Lung (tissue), 12 donors: ENCODE results near the gene RFXAP. TPM values are rescaled to one million over a fixed set of nuclear protein-coding genes. Genes with fewer than 3 reads are reported as not detected.

Source experiments
- ATAC-seq: fragments of 200-7000 bp; cut with Tn5 transposase; one replicate; pipeline ENCODE4 v1.9.1; 2020; ENCODE audit warnings: moderate number of reproducible peaks; ENCODE audit not compliant: insufficient read depth, low FRiP score
- DNase-seq, 3 donors: peaks; one replicate each; pipeline ENCODE4 v3.0.0-alpha.2; 2013 to 2017
- H3K27ac ChIP-seq, 2 donors: one replicate each; pipeline ENCODE4 v1.5.1; 2013; ENCODE audit warnings: mild to moderate bottlenecking in 2 of 2, moderate library complexity in 2 of 2, control low read depth in 1 of 2, inconsistent platforms in 1 of 2, low read depth in 1 of 2, low read length in 1 of 2
- H3K27me3 ChIP-seq, 3 donors: one replicate each; pipeline ENCODE4 v1.5.1; 2013; ENCODE audit warnings: low read length in 2 of 3; ENCODE audit not compliant: control insufficient read depth in 3 of 3, insufficient read depth in 3 of 3
- H3K36me3 ChIP-seq, 4 donors: one replicate each; pipeline ENCODE4 v1.5.1; 2013; ENCODE audit warnings: low read length in 4 of 4, mild to moderate bottlenecking in 1 of 4, moderate library complexity in 1 of 4; ENCODE audit not compliant: control insufficient read depth in 4 of 4, insufficient read depth in 4 of 4
- H3K4me1 ChIP-seq, 5 donors: one replicate each; pipeline ENCODE4 v1.5.1; 2013; ENCODE audit warnings: low read length in 5 of 5, mild to moderate bottlenecking in 2 of 5, moderate library complexity in 1 of 5; ENCODE audit not compliant: control insufficient read depth in 5 of 5, insufficient read depth in 5 of 5
- H3K4me3 ChIP-seq: one replicate; pipeline ENCODE4 v1.5.1; 2013; ENCODE audit warnings: mild to moderate bottlenecking, control low read depth, moderate library complexity
- H3K9ac ChIP-seq, 2 donors: one replicate each; pipeline ENCODE4 v1.5.1; 2013; ENCODE audit warnings: low read length in 2 of 2, control low read depth in 1 of 2; ENCODE audit not compliant: insufficient read depth in 1 of 2
- H3K9me3 ChIP-seq, 4 donors: one replicate each; pipeline ENCODE4 v1.5.1; 2013; ENCODE audit warnings: low read length in 3 of 4, mild to moderate bottlenecking in 1 of 4, moderate library complexity in 1 of 4; ENCODE audit not compliant: control insufficient read depth in 4 of 4, insufficient read depth in 3 of 4
- CTCF ChIP-seq: IDR thresholded peaks from 2 replicates; pipeline ENCODE4 v1.5.1; 2012; ENCODE audit warnings: mild to moderate bottlenecking; ENCODE audit errors: control extremely low read depth, extremely low read depth
- WGBS, 2 donors: extraction: QIAGEN DNeasy Blood & Tissue Kit; methylation state at CpG; one replicate each; pipeline ENCODE4 v1.1.7; 2013; 5-methylcytosine and 5-hydroxymethylcytosine counted together
- polyA plus RNA-seq, 2 donors: library from polyadenylated mRNA; stranded (reverse); fragments of 200-250 nt; gene quantifications; one replicate each; pipeline ENCODE4 v1.2.1, GENCODE V29; 2013
- total RNA-seq, 2 donors: library from RNA; depleted of rRNA in 1 of 2; stranded (reverse); fragments of >200 nt in 1 of 2; gene quantifications; one replicate each; pipeline ENCODE4 v1.2.1, GENCODE V29; 2014 to 2021
- donor health status: control.
- donor health status: control.
- donor health status: Bipolar disorder and iron deficiency.
- donor health status: healthy.
- donor health status: DM: yes; HTN: yes; CAD: no.

RFXAP gene
- total and polyA plus RNA-seq, 4 donors: 3.0 to 9.5 (median 4.9) TPM

DNA sequence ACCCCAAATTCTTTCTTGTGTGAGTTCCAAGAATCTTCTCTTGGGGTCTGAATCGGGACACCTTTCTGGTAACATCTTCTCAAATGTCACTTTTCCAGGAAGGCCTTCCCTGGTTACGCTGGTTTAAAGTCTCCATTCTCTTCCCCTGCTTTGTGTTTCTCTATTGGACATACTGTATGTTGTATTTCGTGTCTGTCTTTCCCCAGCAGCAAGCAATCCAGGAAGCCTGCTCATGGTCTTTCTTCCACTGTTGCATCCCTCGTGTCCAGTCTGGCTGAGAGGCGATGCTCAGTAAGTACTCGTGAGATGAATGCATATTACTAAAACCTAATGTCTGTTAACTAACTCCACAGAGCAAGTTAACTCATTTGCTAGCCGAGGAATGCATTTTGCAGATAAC lies 43.7 kb downstream of the RFXAP start:
- DNase-seq: no peak
- no peak overlapping the region for H3K9ac ChIP-seq
- H3K27me3 ChIP-seq: no peaks in the 10 kb centered on the region
- H3K4me3 ChIP-seq: no peak overlapping the region
- H3K9me3 ChIP-seq: no peaks in the 10 kb centered on the region
- peaks cover 0 to 2% (median 0%) of the 10 kb centered on the region in 5 donors for H3K4me1 ChIP-seq
- no peak for ATAC-seq
- H3K36me3 ChIP-seq: peaks cover 3 to 32% (median 18%) of the 10 kb centered on the region in 4 donors
- WGBS, 2 donors: 77 to 83% methylated on average over 7 of the region's 7 CpGs
- H3K27ac ChIP-seq: peak overlapping the region in 1 of 2 donors; percentile 14
- TF ChIP-seq CTCF: no peak

- 91 to 92% methylated on average over 5 of the region's 5 CpGs for WGBS, 2 donors
- ATAC-seq (no peak), DNase-seq (no peak)
- Histone ChIP-seq H3K27me3 (no peaks in the 10 kb centered on the region), H3K4me1 (no peaks in the 10 kb centered on the region), H3K9me3 (no peaks in the 10 kb centered on the region), H3K27ac (no peak overlapping the region), H3K4me3 (no peak overlapping the region), H3K36me3 (peaks cover 3 to 33% (median 19%) of the 10 kb centered on the region in 4 donors), H3K9ac (no peak overlapping the region)
- no peak for TF ChIP-seq CTCF
Measured at GRCh38 chr13:36865265-36865664, 46.2 kb downstream of the RFXAP start.

- no peak overlapping the region for H3K9ac ChIP-seq
- H3K27ac ChIP-seq: no peak overlapping the region
- H3K9me3 ChIP-seq: peaks cover 0 to 2% (median 0%) of the 10 kb centered on the region in 4 donors
- no peaks in the 10 kb centered on the region for H3K4me1 ChIP-seq
- DNase-seq: no peak
- H3K27me3 ChIP-seq: no peaks in the 10 kb centered on the region
- peaks cover 3 to 35% (median 19%) of the 10 kb centered on the region in 4 donors for H3K36me3 ChIP-seq
- ATAC-seq: no peak
- H3K4me3 ChIP-seq: no peak overlapping the region
- no peak for TF ChIP-seq CTCF
Measured at GRCh38 chr13:36866232-36866631, 47.2 kb downstream of the RFXAP start.

DNA sequence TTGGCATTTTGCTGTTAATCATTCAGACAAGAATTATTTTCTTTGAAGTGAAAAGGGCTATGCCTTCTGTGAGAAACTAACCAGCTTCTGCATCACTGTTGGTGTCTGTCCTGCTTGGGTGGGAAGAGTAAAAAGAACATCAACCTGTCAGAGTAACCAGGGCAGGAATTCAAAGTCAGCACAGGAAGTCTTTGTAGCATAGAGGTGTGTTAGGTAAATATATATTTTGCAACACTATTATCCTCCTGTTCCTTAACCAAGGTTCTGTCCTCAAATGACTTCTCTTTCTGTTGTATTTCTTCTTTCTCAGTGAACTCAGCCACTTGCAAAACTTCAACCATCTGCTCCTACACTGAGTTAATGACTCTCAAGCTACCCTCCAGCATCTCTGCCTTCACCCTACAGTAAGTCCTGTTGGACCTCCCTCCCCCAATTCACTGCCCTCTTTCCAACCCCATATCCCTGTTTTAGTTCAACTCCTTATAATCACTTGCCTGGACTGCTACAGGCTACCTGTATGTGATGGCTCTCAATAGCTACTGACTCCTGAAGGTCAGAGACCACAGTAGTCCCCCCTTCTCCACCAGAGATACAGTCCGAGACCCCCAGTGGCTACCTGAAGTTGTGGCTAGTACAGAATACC lies 51.1 kb downstream of the RFXAP start:
- H3K4me3 ChIP-seq: no peak overlapping the region
- H3K36me3 ChIP-seq: peaks cover 0 to 36% (median 13%) of the 10 kb centered on the region in 4 donors
- no peak overlapping the region for H3K9ac ChIP-seq
- H3K4me1 ChIP-seq: no peaks in the 10 kb centered on the region
- DNase-seq (no peak), ATAC-seq (no peak)
- H3K9me3 ChIP-seq: peaks cover 0 to 2% (median 0%) of the 10 kb centered on the region in 4 donors
- TF ChIP-seq CTCF: no peak
- WGBS, 2 donors: 88 to 96% methylated on average over 1 of the region's 1 CpG
- no peaks in the 10 kb centered on the region for H3K27me3 ChIP-seq
- no peak overlapping the region for H3K27ac ChIP-seq
